A673 (cell line): ENCODE results near the gene SLC66A2. TPM values are rescaled to one million over a fixed set of nuclear protein-coding genes. Genes with fewer than 3 reads are reported as not detected.

Experiments
- BruUV-seq: library from RNA; stranded (reverse); fragments of 400-500 nt; replicated peaks from 2 replicates; lab custom pipeline; 2021; lab: Mats Ljungman, UMichigan
- CTCF ChIA-PET: fragments of 300-600 bp; sonication (Branson Sonifier 250); formaldehyde crosslinking; loops from one replicate; lab custom pipeline; 2022; ENCODE audit warnings: antibody characterized with exemption; lab: Charles Lee
- POLR2A ChIA-PET: fragments of 300-600 bp; sonication (Branson Sonifier 250); formaldehyde crosslinking; loops from one replicate; lab custom pipeline; 2022; ENCODE audit warnings: antibody characterized with exemption; ENCODE audit not compliant: low non-redundant PET; lab: Charles Lee
- DNase-seq: peaks from one replicate; pipeline ENCODE4 v3.0.0-alpha.2; 2015; ENCODE audit warnings: low spot score
- H3K27ac ChIP-seq: fragments of 200-600 bp; sonication (generic); 2 replicates; pipeline ENCODE4 v1.5.1; 2016; ENCODE audit warnings: mixed run types, low read depth, mild to moderate bottlenecking, mixed read lengths, antibody characterized with exemption, low read length; ENCODE audit not compliant: poor library complexity, severe bottlenecking
- H3K27me3 ChIP-seq: fragments of 200-600 bp; sonication (generic); replicated peaks from 2 replicates; pipeline ENCODE4 v1.6.1; 2017; ENCODE audit warnings: mixed run types, low read depth, mild to moderate bottlenecking, mixed read lengths, antibody characterized with exemption, low read length; ENCODE audit not compliant: insufficient read depth, poor library complexity
- H3K36me3 ChIP-seq: fragments of 200-600 bp; sonication (generic); 2 replicates; pipeline ENCODE4 v1.6.1; 2016; ENCODE audit warnings: mixed run types, mild to moderate bottlenecking, mixed read lengths, antibody characterized with exemption, low read length; ENCODE audit not compliant: insufficient read depth, poor library complexity, severe bottlenecking
- H3K4me1 ChIP-seq: fragments of 200-600 bp; sonication (generic); 2 replicates; pipeline ENCODE4 v1.6.1; 2017; ENCODE audit warnings: mixed run types, mild to moderate bottlenecking, mixed read lengths, antibody characterized with exemption, low read length; ENCODE audit not compliant: insufficient read depth, poor library complexity, severe bottlenecking
- H3K4me3 ChIP-seq: fragments of 200-600 bp; sonication (generic); 2 replicates; pipeline ENCODE4 v1.5.1; 2016; ENCODE audit warnings: low read depth, mixed run types, mild to moderate bottlenecking, mixed read lengths, low read length; ENCODE audit not compliant: poor library complexity, severe bottlenecking
- H3K9me3 ChIP-seq: fragments of 200-600 bp; sonication (generic); 2 replicates; pipeline ENCODE4 v1.6.1; 2016; ENCODE audit warnings: mixed run types, low read depth, mild to moderate bottlenecking, mixed read lengths, antibody characterized with exemption, low read length; ENCODE audit not compliant: poor library complexity, severe bottlenecking
- EZH2 ChIP-seq: fragments of 200-600 bp; sonication (generic); IDR thresholded peaks from 2 replicates; pipeline ENCODE4 v1.6.1; 2017; ENCODE audit warnings: borderline replicate concordance, low read depth, mild to moderate bottlenecking, mixed read lengths, antibody characterized with exemption, low read length; ENCODE audit not compliant: poor library complexity, severe bottlenecking
- intact Hi-C: fragments of 100-400 bp; cut with micrococcal nuclease; formaldehyde crosslinking; loops from one replicate; pipeline ENCODE4 v1.10.0; 2022; ENCODE audit not compliant: unreplicated experiment
- total RNA-seq: library from RNA; stranded (reverse); gene quantifications from 2 replicates; pipeline ENCODE4 v1.2.3, GENCODE V29; 2021
- TF ChIP-seq, protein P1 (sequence below): fragments of 300-800, 200-600 bp; sonication (generic); conservative IDR thresholded peaks from 2 replicates; pipeline ENCODE4 v1.5.1; 2017; ENCODE audit warnings: low read depth, mild to moderate bottlenecking, antibody characterized with exemption, low read length, moderate library complexity, mixed read lengths

The SLC66A2 gene
- total RNA-seq, 1 experiment from 2014 or later, result 28.0 TPM

GRCh38 chr18:79856119-79857007 lies 95.1 kb downstream of the SLC66A2 start:
- TF ChIP-seq, protein P1, sequence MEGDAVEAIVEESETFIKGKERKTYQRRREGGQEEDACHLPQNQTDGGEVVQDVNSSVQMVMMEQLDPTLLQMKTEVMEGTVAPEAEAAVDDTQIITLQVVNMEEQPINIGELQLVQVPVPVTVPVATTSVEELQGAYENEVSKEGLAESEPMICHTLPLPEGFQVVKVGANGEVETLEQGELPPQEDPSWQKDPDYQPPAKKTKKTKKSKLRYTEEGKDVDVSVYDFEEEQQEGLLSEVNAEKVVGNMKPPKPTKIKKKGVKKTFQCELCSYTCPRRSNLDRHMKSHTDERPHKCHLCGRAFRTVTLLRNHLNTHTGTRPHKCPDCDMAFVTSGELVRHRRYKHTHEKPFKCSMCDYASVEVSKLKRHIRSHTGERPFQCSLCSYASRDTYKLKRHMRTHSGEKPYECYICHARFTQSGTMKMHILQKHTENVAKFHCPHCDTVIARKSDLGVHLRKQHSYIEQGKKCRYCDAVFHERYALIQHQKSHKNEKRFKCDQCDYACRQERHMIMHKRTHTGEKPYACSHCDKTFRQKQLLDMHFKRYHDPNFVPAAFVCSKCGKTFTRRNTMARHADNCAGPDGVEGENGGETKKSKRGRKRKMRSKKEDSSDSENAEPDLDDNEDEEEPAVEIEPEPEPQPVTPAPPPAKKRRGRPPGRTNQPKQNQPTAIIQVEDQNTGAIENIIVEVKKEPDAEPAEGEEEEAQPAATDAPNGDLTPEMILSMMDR, result no peak
- TF ChIP-seq EZH2, result no peak
- Histone ChIP-seq H3K27me3 (peaks cover 8% of the 10 kb centered on the region), H3K9me3 (no peaks in the 10 kb centered on the region), H3K4me3 (no peak overlapping the region), H3K4me1 (peaks cover 4% of the 10 kb centered on the region), H3K36me3 (no peaks in the 10 kb centered on the region), H3K27ac (no peak overlapping the region)
- intact Hi-C loops, result no loop called here
- ChIA-PET POLR2A (no interaction called here), CTCF (no interaction called here)
- BruUV-seq, result no TSS peak
- peak; percentile 78 for DNase-seq

GRCh38 chr18:79855147-79855933 lies 96.1 kb downstream of the SLC66A2 start:
- no TSS peak for BruUV-seq
- Histone ChIP-seq H3K4me1 (peaks cover 4% of the 10 kb centered on the region), H3K27ac (no peak overlapping the region), H3K4me3 (no peak overlapping the region), H3K36me3 (no peaks in the 10 kb centered on the region), H3K9me3 (no peaks in the 10 kb centered on the region), H3K27me3 (no peaks in the 10 kb centered on the region)
- TF ChIP-seq, protein P1, result no peak
- no peak for TF ChIP-seq EZH2
- no peak for DNase-seq
- CTCF ChIA-PET, result no interaction called here
- intact Hi-C loops, result no loop called here
- POLR2A ChIA-PET, result no interaction called here

GRCh38 chr18:79853993-79854364 lies 97.5 kb downstream of the SLC66A2 start:
- H3K9me3 ChIP-seq, result no peaks in the 10 kb centered on the region
- H3K4me1 ChIP-seq, result peaks cover 4% of the 10 kb centered on the region
- no peaks in the 10 kb centered on the region for H3K27me3 ChIP-seq
- CTCF ChIA-PET, result no interaction called here
- no peak overlapping the region for H3K27ac ChIP-seq
- no peak for DNase-seq
- no peak overlapping the region for H3K4me3 ChIP-seq
- no peaks in the 10 kb centered on the region for H3K36me3 ChIP-seq
- TF ChIP-seq EZH2, result no peak
- TF ChIP-seq, protein P1, result no peak
- intact Hi-C loops, result no loop called here
- POLR2A ChIA-PET, result no interaction called here
- no TSS peak for BruUV-seq
